WI38 (cell line): Measurements from ENCODE around the gene COLEC12.

Source experiments
- H3K4me3 ChIP-seq: 2 replicates; pipeline ENCODE4 v1.5.1; 2011; ENCODE audit warnings: low read depth, mild to moderate bottlenecking, control low read depth, low read length
- CTCF ChIP-seq: IDR thresholded peaks from 2 replicates; pipeline ENCODE4 v1.5.1; 2012; ENCODE audit warnings: low read depth, mild to moderate bottlenecking, control low read depth, low read length

Gene COLEC12

GRCh38 chr18:420661-421246, 79.7 kb downstream of the COLEC12 start:
- TF ChIP-seq CTCF, result no peak
- no peak overlapping the region for H3K4me3 ChIP-seq

- no peak overlapping the region for H3K4me3 ChIP-seq
- TF ChIP-seq CTCF, result no peak
These were observed 80.8 kb downstream of the COLEC12 start for GRCh38 chr18:419541-420175.

- no peak overlapping the region for H3K4me3 ChIP-seq
- no peak for TF ChIP-seq CTCF
These were observed 83.0 kb downstream of the COLEC12 start for GRCh38 chr18:417495-417894.

- no peak overlapping the region for H3K4me3 ChIP-seq
- TF ChIP-seq CTCF, result no peak
These were observed 83.6 kb downstream of the COLEC12 start for GRCh38 chr18:416930-417329.

- peak overlapping the region; percentile 34 for H3K4me3 ChIP-seq
- no peak for TF ChIP-seq CTCF
These were observed 84.6 kb downstream of the COLEC12 start for GRCh38 chr18:415617-416612.

GRCh38 chr18:415047-415446, 85.5 kb downstream of the COLEC12 start:
- no peak for TF ChIP-seq CTCF
- H3K4me3 ChIP-seq, result no peak overlapping the region
